Activated T-cell treated with anti-CD3 and anti-CD28 coated beads for 4 hours (primary cell): ENCODE data around the gene SLC47A1.
"Not testable (repeated sequence)": the region's sequence is repeated elsewhere in the genome, so short reads cannot be mapped to it uniquely, and the experiment has no call there.

Experiments
- DNase-seq: peaks from one replicate; pipeline ENCODE4 v3.0.0-alpha.2; 2020

SLC47A1 gene

DNA sequence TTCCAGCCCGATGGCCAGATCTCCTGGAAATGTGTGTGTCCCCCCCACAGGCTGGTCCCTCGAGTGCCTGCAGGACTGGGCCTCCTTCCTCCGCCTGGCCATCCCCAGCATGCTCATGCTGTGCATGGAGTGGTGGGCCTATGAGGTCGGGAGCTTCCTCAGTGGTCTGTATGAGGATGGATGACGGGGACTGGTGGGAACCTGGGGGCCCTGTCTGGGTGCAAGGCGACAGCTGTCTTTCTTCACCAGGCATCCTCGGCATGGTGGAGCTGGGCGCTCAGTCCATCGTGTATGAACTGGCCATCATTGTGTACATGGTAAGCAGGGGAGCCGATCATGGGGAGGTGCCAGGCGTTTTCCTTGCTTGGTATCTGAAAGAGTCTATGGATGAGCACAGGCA, 22.1 kb downstream of the SLC47A1 start:
- no peak for DNase-seq

DNA sequence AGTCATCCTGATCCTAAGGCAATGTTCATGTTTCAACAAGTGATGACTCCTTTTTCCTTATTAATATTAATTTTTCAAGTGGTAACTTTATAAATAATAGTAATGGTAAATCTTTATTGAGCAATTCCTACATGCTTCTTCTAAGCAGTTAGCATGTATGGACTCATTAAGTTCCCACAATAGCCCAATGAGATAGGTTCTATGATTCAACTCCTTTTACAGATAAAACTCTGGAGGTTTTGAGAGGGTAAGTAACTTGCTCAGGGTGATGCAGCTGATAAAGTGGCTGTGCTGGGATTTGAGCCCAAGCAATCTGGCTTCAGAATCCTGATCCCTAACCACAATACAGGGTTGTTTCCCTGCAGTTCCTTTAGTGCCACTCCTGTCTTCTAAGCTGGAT, 25.3 kb downstream of the SLC47A1 start:
- no peak for DNase-seq

DNA sequence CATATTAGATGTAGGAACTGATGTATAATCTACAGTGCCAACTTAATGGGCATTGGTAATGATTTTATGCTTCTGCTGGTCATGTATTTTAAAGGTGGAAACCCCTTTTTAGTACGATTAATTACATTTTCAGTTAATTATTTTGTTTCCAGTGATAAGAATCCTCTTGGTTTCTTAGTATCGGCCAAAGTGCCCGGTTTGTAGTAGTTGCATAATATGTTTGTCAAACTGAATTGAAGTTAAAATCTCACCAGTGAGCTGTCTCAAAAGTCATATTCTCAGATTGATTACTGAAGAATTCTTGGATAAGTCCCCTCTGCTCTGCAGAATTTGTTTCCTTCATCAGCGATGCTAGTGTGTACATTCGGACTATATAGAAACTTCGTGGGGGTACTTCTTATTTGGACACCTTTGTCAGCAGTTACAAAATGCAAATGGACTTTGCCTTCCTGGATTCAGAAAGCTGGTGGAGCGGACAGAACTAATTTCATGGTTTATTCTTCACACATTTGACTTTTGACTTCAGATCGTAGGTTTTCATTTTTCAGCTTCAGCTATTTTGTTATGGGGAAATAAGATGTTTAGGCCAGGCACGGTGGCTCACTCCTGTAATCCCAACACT, 28.2 kb downstream of the SLC47A1 start:
- no peak for DNase-seq

DNA sequence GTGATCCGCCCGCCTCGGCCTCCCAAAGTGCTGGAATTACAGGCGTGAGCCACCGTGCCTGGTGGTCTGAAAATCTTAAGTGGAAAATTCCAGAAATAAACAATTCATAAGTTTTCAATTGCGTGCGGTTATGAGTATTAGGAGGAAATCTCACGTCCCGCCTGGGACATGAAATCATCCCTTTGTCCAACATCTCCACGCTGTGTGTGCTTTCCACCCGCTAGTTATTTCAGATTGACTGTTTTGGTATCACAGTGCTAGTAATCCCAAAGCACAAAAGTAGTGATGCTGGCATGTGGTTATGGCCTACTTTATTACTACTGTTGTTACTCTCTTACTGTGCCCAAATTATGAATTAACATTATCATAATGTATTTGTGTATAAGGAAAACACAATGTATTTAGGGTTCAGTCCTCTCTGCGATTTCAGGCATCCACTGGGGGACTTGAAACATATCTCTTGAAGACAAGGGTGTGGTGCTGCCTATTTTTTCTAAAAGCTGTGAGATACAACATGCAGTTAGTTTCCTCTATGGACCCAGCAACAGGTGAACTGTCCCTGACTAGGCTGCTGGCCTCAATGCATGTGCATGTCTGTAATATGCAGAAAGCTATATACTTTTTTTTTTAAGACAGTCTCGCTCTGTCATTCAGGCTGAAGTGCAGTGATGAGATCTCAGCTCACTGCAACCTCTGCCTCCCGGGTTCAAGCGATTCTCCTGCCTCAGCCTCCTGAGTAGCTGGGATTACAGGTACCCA, 32.3 kb downstream of the SLC47A1 start:
- DNase-seq, result no peak

DNA sequence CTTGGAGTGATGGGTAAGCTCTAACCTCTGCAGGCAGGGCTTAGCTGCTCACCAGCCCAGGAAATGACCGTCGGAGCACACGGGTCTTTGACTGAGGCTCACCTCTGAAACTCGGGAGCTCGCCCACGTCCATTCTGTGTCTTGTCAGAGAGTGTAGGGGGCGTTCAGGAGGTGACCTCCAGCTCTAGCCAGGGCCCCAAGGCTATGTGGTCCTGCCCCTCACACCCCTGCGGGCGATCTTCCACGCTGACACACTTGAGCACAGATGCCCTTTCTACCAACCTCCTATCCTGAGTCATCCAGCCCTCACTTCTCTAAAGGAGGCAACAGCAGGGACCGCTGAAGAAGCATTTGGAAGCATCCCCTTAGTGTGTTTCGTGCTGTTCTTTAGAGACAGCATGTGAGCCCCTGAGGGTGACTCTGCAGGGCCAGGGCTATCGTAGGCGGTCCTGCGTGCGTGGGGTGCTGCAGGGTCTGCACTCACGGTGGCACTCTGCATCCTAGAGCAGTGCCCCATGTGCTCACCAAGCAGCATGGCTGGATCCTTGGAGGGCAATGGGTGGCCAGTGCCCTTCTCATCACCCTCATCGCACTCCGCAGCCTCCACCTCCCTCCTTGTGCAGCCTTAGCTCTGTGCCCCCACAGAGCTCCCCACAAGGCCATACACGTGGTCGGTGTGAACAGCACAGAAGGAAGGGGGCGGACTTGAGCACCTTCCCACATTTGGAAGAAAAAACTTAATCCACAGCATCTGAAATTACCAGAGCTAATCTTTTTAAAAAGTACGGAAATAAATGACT, 33.8 kb downstream of the SLC47A1 start:
- DNase-seq, result no peak

DNA sequence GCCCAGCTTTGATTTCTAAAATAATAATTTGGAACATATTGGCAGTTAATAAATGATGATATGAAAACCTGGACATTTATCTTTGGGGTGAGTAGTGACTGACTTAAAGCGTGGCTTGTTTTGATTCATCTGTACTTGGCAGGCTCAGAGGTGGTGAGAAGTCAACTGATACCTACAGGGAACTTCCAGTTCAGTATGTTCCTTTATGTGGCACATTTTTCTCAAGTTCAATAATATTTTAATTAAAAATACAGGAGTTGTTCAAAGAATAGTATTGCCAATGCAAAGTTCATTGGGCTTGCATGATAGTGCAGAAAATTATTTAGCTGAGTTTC, 34.3 kb downstream of the SLC47A1 start:
- no peak for DNase-seq

DNA sequence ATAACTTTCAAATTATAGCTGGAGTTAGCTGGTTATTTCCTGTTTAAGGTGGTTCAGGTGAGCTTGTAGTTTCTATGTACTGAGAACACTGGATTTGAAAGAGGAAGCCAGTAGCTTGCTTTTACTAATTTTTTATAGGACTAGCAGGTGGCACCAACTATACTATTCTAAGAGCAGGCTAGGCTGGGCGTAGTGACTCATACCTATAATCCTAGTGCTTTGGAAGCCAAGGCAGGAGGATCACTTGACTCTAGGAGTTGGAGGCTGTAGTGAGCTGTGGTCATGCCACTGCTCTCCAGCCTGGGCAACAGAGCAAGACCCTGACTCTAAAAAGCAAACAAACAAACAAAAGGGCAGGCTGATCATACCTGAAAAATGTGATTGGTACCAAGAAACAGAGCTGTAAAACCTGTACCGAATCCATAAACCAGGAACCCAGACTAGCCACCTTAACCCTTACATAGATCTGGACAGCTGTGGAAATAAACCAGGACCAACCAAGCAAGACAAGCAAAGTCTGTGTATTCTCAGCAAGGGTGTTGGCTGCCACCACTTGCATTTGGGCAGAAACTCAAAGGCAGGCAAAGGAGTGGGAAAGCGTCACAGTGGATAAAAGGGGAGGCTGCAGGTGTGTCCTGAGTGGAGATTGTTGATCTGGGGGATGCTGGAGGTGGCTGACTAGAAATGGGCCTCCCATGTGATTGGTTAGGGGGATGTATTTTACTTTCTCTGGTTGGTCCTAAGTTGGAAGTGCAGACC, 36.3 kb downstream of the SLC47A1 start:
- no peak for DNase-seq

DNA sequence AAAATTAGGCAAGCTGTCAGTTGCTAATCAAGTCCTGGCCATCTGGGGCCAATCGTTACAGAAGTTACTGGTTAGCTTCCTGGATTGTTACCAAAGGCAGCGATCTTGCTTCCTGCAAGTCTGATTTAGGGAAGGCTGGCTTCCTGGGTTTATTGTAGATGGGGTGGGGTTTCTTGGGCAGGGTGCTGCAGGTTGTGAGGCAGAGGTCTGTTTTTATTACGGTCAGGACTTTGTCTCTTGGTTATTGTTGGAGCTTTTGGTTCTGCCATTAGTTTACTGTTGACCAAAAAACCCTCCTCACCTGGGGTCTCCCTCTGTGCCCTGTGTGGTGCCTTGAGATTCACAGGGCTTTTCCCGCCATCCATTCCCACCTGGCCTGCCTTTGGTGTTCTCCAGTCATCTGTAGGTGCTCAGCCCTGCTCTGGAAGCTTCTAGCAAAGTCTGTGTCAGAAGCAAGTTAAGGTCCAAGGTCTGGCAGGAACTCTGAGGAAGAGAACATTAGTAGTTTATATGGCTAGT, 36.9 kb downstream of the SLC47A1 start:
- no peak for DNase-seq

DNA sequence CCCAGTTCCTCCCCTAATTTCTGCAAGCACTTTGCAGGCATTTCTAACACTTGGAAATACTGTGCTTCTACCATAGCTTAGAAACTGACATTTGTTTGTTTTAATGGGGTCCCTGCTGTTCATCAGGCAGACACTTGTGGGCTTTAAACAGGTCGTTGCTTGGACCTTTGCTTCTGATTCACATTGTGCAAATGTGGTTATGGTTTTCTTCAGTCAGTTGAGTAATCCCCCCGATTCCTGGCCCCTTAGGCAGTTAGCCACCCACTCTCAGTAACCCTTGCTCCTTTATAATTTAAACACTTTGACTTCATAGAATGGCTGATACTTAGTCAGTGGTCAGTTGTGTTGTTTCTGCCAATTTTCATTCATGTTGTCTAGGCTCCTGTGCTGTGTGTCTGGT, 39.4 kb downstream of the SLC47A1 start:
- no peak for DNase-seq

DNA sequence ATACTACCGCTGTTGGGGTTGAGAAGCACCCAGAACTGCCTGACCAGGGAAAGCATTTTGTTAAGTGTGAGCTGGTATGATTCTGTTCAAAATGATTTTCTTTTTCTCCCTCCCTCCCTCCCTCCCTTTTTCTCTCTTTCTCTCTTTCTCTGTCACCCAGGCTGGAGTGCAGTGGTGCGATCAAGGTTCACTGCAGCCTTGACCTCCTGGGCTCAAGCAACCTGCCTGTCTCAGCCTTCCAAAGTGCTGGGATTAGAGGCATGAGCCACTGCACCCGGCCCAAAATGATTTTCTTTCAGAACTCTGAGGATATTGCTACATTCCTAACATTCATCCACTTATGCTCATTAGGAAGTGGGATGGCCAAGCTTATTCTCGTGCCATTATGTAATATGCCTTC, 41.3 kb downstream of the SLC47A1 start:
- DNase-seq, result no peak

DNA sequence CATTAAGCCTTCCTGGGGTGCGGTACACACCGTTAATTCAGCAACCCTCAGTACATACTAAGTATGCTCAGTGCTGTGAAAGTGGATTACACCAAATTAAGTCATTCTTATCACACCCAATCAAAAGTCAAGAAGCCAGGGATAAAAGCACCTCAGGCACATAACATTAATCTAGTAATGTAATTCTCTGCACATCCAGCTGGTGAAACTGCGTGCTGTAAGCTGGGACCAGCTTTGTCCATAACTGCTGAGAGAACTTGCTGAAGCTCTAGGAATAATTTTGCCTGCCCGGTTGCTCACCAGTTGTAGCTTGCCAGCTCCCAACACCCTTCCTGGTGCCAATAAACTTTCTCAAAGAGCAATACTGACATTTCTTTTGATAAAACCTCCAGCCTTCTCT, 44.9 kb downstream of the SLC47A1 start:
- DNase-seq, result no peak

DNA sequence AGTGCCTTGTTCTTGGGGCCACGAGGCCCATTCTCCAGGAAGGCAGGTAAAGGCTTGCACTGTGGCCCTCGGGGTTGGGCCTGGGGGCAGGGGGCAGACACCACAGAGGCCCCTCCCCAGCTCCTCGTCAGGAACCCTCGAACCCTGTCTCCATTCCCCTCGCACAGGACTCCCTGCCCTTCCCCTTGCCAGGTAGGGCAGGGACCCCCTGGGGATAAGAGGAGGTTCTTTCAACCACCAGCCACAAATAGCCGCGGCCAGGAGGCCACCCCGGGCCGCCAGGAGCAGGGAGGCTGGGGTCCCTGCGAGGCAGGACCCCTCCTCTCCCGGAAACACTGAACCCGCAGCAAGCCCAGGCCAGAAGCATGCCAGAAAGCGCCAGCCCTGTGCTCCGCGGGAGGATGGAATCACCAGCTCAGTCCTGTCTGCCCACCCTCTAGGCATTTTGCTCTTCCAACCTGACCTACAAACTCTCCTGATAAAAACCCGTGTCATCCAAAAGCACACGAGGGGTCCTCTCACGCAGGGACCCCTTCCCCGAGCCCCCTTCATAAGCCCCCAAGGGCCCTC, 45.6 kb downstream of the SLC47A1 start:
- no peak for DNase-seq

DNA sequence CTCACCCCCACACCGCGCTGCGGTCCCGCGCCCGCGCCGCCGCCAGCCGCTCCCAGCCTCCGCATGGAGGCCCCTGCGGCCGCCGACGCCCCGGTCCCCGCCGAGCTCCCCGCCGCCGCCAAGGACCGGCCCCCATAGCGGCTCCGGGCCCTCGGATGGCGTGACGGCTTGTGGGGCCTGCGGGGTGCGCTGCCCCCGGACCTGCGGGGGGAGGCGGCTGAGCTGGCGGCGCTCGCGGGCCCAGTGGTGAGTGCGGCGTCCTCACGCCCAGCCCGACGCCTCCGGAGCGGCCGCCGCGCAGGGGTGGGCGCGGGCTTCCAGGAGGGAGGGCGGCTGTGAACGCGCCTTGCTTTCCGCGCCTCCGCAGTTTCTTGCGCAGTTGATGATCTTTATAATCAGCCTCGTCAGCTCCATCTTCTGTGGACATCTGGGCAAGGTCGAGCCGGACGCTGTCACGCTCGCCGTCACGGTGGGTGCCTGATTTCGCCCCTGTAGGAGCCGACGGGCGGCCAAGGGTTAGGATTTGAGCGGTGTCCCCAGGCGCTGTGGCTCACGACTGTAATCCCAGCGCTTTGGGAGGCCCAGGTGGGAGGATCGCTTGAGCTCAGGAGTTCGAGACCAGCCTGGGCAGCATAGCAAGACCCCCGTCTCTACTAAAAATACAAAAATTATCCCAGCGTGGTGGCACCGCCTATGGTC, 46.4 kb downstream of the SLC47A1 start:
- no peak for DNase-seq

DNA sequence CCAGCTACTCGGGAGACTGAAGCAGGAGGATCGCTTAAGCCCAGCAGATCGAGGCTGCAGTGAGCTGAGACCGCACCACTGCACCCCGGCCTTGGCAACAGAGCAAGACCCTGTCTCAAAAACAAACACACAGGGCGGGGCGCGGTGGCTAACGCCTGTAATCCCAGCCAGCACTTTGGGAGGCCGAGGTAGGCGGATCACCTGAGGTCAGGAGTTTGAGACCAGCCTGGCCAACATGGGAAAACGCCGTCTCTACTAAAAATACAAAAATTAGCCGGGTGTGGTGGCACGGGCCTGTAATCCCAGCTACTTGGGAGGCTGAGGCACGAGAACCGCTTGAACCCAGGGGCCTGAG, 46.9 kb downstream of the SLC47A1 start:
- not testable (repeated sequence) for DNase-seq

DNA sequence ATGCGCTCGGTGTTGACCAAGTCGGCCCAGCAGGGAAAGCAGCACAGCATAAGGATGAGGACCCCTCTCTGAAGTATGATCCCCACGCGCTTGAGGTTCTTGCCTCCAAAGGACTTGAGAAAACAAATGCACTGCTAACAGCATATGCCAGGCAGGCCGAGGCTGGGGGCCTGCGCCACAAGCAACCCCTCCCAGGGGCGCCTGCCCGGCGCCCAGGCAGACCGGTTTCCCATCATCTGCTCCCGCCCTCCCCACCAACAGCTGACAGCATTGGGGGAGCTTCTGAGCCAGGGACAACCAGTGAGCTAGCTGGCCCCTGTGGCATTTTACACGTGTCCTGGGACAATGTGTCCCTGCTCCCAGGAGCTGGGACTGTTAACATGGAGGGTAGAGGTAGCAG, 48.5 kb downstream of the SLC47A1 start:
- not testable (repeated sequence) for DNase-seq

DNA sequence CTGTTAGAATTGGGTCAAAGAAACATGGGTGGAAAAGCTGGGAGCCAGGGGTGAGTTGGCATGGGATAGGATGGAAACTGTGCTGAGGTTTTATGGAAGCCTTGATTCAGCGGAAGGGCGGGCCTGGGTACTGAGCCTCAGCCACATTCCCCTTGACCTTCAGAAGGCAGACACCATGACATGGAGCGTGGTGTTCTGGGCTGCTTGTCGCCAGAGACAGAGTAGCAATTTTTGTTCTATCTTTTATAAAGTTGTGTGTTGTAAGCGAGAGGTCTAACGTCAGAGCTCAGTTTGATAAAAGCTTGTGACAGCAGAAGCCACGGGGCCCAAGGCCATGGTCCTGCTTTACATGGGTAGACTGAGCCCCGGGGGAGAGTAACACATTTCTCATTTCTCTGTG, 50.2 kb downstream of the SLC47A1 start:
- DNase-seq, result no peak

DNA sequence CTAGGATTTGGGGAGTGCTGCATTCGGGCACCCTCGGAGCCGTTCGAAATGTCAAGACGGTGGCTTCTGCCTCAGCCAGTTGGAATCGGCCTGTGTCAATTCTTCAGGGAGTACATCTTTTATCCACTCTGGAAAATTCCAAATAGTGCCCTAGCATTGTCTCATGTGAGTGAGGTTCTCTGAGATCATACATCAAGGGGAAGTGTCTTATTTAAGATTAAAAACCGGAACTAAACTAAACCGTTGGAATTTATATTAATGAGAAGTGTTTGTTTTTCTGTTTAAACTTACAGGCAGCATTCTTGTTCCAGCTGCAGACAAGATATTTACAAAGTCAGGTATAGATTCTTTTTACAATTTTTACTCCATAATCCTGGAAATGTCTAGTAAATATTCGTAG, 56.8 kb downstream of the SLC47A1 start:
- no peak for DNase-seq

DNA sequence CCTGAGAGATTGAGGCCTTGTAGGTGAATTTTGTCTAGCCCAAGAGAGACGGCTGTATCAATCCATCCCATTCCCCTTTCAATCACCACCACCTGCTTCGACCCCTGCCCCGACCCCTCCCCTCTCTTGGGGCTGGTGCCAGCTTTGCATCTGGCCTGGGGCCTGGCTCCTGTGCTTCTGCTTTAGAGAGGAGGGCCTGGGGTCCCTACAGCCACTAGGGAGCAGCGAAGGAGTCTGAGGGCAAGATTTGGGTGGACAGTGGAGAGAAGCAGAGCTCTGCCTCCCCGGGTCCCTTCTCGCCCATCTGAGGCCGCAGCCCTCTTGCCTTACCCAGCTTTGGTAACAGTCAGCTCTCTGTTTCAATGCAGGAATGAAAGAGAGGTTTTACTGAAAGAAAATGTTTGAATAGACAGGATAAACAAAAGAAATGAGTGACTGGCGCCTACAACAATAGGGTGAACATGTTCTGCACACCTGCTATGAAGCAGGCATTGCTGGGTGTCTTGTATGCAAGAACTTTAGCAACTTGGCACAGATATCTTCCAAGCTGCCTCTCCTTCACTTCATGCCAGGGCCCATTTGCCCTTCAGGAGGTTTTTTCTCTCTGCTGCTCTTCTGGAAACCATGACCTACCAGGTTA, 57.4 kb downstream of the SLC47A1 start:
- DNase-seq, result no peak

DNA sequence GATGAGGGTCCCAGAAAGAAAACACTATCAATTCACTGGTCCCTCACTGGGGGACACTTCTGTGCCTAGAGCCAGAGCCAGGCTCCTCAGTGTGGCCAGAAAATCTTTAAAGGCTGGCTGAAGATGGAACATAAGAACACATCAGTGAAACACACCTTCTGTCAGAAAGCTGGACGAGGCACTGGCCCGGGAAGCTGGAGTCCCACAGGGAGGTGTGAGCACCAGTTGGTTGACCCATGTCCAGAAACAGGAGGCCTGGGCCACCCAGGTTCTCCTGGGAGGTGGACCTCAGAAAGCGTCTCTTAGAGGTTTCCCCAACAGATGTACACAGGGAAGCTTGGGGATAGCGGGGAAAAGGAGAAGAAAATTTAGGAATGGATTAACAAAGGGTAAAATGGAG, 58.7 kb downstream of the SLC47A1 start:
- DNase-seq, result no peak

DNA sequence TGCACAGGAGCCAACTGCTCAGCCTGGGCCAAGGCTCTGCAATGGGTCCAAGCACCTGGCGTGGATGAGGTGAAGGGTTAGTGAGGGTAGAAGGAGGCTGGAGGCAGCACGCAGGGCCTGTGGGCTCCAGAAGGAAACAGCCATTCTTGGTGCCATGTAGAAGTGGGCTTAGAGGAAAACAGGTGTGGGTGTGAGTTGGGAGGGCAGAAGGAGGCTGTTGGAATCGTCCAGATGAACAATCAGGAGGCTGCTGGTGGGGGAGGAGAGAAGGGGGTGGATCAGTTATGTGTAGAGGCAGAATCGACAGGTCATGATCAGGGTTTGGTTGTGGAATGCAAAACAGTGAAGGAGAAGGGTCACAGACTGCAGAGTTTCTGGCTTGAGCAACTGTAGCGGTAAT, 63.2 kb downstream of the SLC47A1 start:
- no peak for DNase-seq

DNA sequence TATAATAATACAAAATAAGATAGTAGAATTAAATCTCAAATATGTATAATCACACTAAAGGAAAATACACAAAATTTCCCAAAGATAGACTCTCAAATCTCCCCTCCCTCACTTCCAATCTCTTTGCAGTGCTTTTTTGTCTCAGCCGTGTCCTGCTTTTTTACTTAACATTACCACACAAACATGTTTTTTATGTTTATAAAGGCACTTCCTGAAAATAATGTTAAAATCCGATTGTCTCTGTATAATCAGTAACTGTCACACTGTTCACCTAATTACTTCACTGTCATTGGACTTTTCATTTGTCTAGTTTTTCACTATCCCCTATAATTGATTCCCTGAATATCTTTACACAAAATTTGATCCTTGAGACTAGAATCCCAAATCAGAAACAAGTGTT, 76.7 kb downstream of the SLC47A1 start:
- DNase-seq, result no peak

DNA sequence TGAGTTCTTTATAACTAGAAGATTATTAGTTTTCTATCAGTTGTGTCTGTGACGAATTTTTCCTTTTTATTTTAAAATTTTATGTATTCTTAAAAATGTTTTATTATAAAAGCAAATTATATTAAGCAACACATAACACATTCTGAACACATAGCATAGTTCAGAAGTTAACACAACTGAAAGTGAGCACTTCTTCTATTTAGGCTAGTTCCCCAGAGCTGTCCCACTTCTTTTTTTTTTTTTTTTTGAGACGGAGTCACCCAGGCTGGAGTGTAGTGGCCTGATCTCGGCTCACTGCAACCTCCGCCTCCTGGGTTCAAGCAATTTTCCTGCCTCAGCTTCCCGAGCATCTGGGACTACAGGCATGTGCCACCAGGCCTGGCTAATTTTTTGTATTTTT, 77.2 kb downstream of the SLC47A1 start:
- DNase-seq, result no peak
